Keratinocyte (primary cell): ENCODE measurements around the gene GNS. TPM values are rescaled to one million over a fixed set of nuclear protein-coding genes. Genes with fewer than 3 reads are reported as not detected.
A peak's percentile ranks its signal among the peaks of the same experiment; 100 is the strongest.

ENCODE experiments used
- DNase-seq: peaks from one replicate; pipeline ENCODE4 v3.0.0-alpha.2; 2011; ENCODE audit warnings: low read depth, missing footprints, low spot score
- FAIRE-seq: peaks from 2 replicates; lab custom pipeline; 2011; peaks lifted over from hg19 to GRCh38; lab: Jason Lieb, UNC
- H2AFZ ChIP-seq: 2 replicates; pipeline ENCODE4 v1.6.0; 2012; ENCODE audit warnings: low read length, control low read depth, inconsistent platforms; ENCODE audit not compliant: control insufficient read depth
- H3K27ac ChIP-seq: 2 replicates; pipeline ENCODE4 v1.5.1; 2011; ENCODE audit warnings: low read length; ENCODE audit not compliant: control insufficient read depth, insufficient read depth
- H3K27me3 ChIP-seq: 3 replicates; pipeline ENCODE4 v1.6.0; 2011; ENCODE audit warnings: low read length; ENCODE audit not compliant: control insufficient read depth, insufficient read depth; ENCODE audit errors: extremely low read depth
- H3K36me3 ChIP-seq, 2 experiments: 2 replicates in 1 of 2; 3 replicates in 1 of 2; pipeline ENCODE4 v1.5.1; 2011; ENCODE audit warnings: low read length in 2 of 2, mild to moderate bottlenecking in 1 of 2; ENCODE audit not compliant: control insufficient read depth in 2 of 2, insufficient read depth in 2 of 2; ENCODE audit errors: extremely low read depth in 1 of 2
- H3K4me1 ChIP-seq: 3 replicates; pipeline ENCODE4 v1.5.1; 2011; ENCODE audit warnings: low read length; ENCODE audit not compliant: control insufficient read depth, insufficient read depth; ENCODE audit errors: extremely low read depth
- H3K4me2 ChIP-seq: 3 replicates; pipeline ENCODE4 v1.6.0; 2011; ENCODE audit warnings: low read depth, low read length; ENCODE audit not compliant: control insufficient read depth, insufficient read depth; ENCODE audit errors: extremely low read depth
- H3K4me3 ChIP-seq, 3 experiments: fragments of 200-600 bp in 1 of 3; sonication (generic) in 1 of 3; 2 replicates in 2 of 3; 3 replicates in 1 of 3; pipeline ENCODE4 v1.5.1; 2011 to 2016; ENCODE audit warnings: low read length in 3 of 3, mild to moderate bottlenecking in 3 of 3, control low read depth in 2 of 3, inconsistent platforms in 1 of 3, low read depth in 1 of 3, mixed read lengths in 1 of 3, mixed run types in 1 of 3, moderate library complexity in 1 of 3; ENCODE audit not compliant: control insufficient read depth in 2 of 3, insufficient read depth in 2 of 3; ENCODE audit errors: extremely low read depth in 1 of 3
- H3K79me2 ChIP-seq: 2 replicates; pipeline ENCODE4 v1.6.0; 2012; ENCODE audit warnings: low read length; ENCODE audit not compliant: control insufficient read depth, insufficient read depth
- H3K9ac ChIP-seq: 3 replicates; pipeline ENCODE4 v1.6.0; 2011; ENCODE audit warnings: low read length; ENCODE audit not compliant: control insufficient read depth, insufficient read depth; ENCODE audit errors: extremely low read depth
- H3K9me1 ChIP-seq: 3 replicates; pipeline ENCODE4 v1.6.0; 2011; ENCODE audit warnings: low read length; ENCODE audit not compliant: control insufficient read depth, insufficient read depth; ENCODE audit errors: extremely low read depth
- H3K9me3 ChIP-seq: 2 replicates; pipeline ENCODE4 v1.5.1; 2012; ENCODE audit warnings: low read depth, low read length; ENCODE audit not compliant: control insufficient read depth
- H4K20me1 ChIP-seq: 3 replicates; pipeline ENCODE4 v1.6.0; 2011; ENCODE audit warnings: low read length; ENCODE audit not compliant: control insufficient read depth, insufficient read depth; ENCODE audit errors: extremely low read depth
- CTCF ChIP-seq, 3 experiments: IDR thresholded peaks in 1 of 3; conservative IDR thresholded peaks in 1 of 3; optimal IDR thresholded peaks in 1 of 3; 2 replicates in 2 of 3; 3 replicates in 1 of 3; pipeline versions ENCODE3 to v1.5.1; 2011; ENCODE audit warnings: low read length in 3 of 3, mild to moderate bottlenecking in 3 of 3, moderate library complexity in 2 of 3, control low read depth in 1 of 3, inconsistent platforms in 1 of 3; ENCODE audit not compliant: insufficient read depth in 2 of 3; ENCODE audit errors: extremely low read depth in 1 of 3
- EZH2 ChIP-seq: IDR thresholded peaks from one replicate; pipeline ENCODE4 v1.6.1; 2012; ENCODE audit warnings: inconsistent platforms, mild to moderate bottlenecking, low read length, moderate library complexity
- dilution Hi-C: fragments of 300-500 bp; cut with MboI; formaldehyde crosslinking; loops from one replicate; pipeline ENCODE4 v1.7.0; 2020; ENCODE audit warnings: low sequenced_read_pairs; ENCODE audit not compliant: extremely low pct_ligation_motif_present
- polyA plus RNA-seq, 5 experiments: library from polyadenylated mRNA; depleted of rRNA in 3 of 5; stranded (reverse) in 3 of 5; stranded (forward) in 1 of 5; unstranded in 1 of 5; fragments of >200 nt; gene quantifications; 1 replicate in 1 of 5; 2 replicates in 3 of 5; 3 replicates in 1 of 5; pipeline versions ENCODE4 v1.2.1 to v1.2.3, GENCODE V29; 2011 to 2012; ENCODE audit warnings: missing spikeins in 2 of 5, low read depth in 1 of 5, low replicate concordance in 1 of 5

Gene GNS
- polyA plus RNA-seq, 1 donor (not counting 4 experiments of a cell fraction or from before 2014, with no cell fraction given): 57.8 TPM

GRCh38 chr12:64760808-64761573, 1.8 kb upstream of the GNS start:
- Histone ChIP-seq H3K79me2 (peaks cover 4% of the 10 kb centered on the region), H3K27ac (no peak overlapping the region), H3K9me1 (no peaks in the 10 kb centered on the region), H3K4me2 (no peak overlapping the region), H3K4me1 (peaks cover 14% of the 10 kb centered on the region), H3K36me3 (peaks cover 0 to 2% of the 10 kb centered on the region in 2 experiments), H4K20me1 (no peaks in the 10 kb centered on the region), H2AFZ (no peak overlapping the region), H3K9ac (no peak overlapping the region), H3K27me3 (no peaks in the 10 kb centered on the region), H3K4me3 (no peak overlapping the region), H3K9me3 (no peaks in the 10 kb centered on the region)
- no peak for TF ChIP-seq CTCF (optimal IDR thresholded peaks at IDR 0.05 in 1 of 3, IDR thresholded peaks at IDR 0.05 in 1 of 3, conservative IDR thresholded peaks at IDR 0.05 in 1 of 3; ENCODE audit: extremely low read depth in 1 of 3, insufficient read depth in 2 of 3, low read length in 3 of 3)
- no peak for TF ChIP-seq EZH2
- FAIRE-seq (no peak), DNase-seq (no peak)
- dilution Hi-C loops: no loop called here

- no peaks in the 10 kb centered on the region for H3K9me1 ChIP-seq
- TF ChIP-seq CTCF (optimal IDR thresholded peaks at IDR 0.05 in 1 of 3, IDR thresholded peaks at IDR 0.05 in 1 of 3, conservative IDR thresholded peaks at IDR 0.05 in 1 of 3; ENCODE audit: extremely low read depth in 1 of 3, insufficient read depth in 2 of 3, low read length in 3 of 3) (no peak), EZH2 (no peak)
- H3K4me1 ChIP-seq: peaks cover 14% of the 10 kb centered on the region
- no peak overlapping the region for H3K9ac ChIP-seq
- no peaks in the 10 kb centered on the region for H4K20me1 ChIP-seq
- H3K9me3 ChIP-seq: no peaks in the 10 kb centered on the region
- H3K79me2 ChIP-seq: peaks cover 4% of the 10 kb centered on the region
- no peaks in the 10 kb centered on the region for H3K27me3 ChIP-seq
- no peak overlapping the region for H3K4me3 ChIP-seq
- no peak overlapping the region for H3K27ac ChIP-seq
- no peak overlapping the region for H2AFZ ChIP-seq
- DNase-seq (no peak), FAIRE-seq (no peak)
- H3K4me2 ChIP-seq: peak overlapping the region; percentile 55
- H3K36me3 ChIP-seq: peaks cover under 1 to 2% of the 10 kb centered on the region in 2 experiments
- dilution Hi-C loops: no loop called here
Observed at GRCh38 chr12:64757771-64758170, 1.4 kb downstream of the GNS start.
